M059J (cell line): ENCODE measurements around the gene RPS21. TPM values are rescaled to one million over a fixed set of nuclear protein-coding genes. Genes with fewer than 3 reads are reported as not detected.

Experiments
- DNase-seq: peaks from one replicate; pipeline ENCODE4 v3.0.0-alpha.2; 2012; ENCODE audit warnings: low read depth
- total RNA-seq: library from RNA; depleted of rRNA; stranded (reverse); fragments of >200 nt; shearing (Covaris generic); gene quantifications from 2 replicates; pipeline ENCODE4 v1.2.3, GENCODE V29; 2014; rRNA removed

RPS21 gene
- 1,541 and 2,007 TPM in 2 replicates for total RNA-seq

DNA sequence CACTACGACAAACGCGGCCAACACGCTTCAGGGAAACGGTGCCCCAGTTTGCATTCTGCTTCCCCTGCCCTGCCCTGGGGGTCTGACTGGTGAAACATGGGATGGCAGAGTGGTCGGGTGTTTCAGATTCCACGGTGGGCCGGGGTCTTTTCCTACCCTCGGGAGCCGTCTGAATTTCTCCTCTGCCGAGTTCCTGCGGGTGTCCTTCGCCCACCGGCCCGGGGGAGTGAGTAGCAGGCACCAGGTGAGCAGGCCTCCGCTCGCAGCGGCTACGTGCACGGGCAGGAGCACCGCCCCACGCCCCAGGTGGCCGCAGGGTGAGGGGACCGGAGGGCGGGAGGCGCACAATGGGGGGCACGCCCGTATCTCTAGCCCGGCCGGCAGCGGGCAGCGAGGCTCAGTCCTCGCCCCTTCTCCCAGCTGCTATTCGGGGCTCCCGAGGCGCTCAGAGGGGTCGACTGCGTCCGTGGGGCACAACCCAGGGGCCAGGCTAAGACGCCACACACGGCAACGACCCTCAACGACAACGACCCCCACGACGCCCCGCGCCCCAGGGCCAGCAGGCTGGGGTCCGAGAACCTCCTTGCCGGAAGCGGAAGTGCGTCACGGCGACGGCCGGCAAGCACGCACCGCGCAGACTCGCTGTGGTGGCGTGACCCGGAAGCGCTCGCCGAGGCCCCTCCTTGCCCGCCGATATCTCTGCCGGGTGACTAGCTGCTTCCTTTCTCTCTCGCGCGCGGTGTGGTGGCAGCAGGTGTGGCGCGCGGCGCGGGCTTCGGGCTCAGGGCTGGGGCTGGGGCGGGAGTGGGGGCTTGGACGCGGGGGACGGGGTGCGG, at the start of gene RPS21:
Gene RPS21 (plus strand): TSS at position 721 of the 836 bp plus-strand sequence. CDS start 236 bp downstream, outside the sequence.
- peak; percentile 94 for DNase-seq

DNA sequence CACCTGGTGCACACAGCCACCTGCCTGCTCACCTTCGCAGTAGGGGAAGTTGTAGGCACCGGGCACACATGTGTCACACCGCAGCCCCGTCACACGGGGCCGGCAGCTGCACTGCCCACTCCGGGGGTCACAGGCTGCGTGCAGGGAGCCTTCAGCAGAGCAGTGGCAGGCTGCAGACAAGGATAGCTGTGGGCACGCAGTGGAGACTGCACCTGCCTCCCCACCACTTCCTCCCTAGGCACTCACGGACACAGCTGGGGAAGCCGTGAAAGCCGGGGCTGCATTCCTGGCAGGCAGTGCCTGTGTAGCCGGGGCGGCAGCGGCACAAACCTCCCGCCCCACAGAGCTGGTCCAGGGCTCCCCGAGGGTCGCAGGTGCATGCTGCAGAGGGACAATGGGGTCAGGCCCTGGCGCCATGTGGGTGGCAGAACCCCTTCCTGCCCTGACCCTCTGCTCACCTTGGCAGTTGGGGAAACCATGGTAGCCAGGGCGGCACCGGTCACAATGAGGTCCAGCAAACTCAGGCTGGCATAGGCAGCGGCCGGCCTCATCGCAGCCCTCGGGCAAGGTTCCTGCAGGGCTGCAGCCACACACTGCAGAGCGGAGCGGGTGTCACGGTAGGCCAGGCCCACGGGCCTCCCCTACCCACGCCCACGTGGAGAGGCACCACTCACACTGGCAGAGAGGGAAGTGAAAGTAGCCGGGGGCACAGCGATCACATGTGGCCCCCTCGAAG, 49.2 kb upstream of the RPS21 start:
- no peak for DNase-seq

DNA sequence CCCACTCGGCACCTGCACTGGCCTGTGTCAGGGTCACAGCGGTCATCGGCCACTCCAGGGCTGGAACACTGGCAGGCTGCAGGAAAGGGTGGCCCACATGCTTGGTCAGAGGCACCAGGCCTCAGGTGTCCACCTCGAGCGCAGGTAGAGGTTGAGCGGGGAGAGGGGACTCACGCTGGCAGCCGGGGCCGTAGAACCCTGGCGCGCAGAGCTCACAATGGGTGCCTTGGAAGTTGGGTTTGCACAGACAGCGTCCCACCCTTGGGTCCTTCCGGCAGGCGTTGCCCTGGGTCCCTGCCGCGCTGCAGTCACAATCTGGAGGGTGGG, 48.6 kb upstream of the RPS21 start:
- no peak for DNase-seq

DNA sequence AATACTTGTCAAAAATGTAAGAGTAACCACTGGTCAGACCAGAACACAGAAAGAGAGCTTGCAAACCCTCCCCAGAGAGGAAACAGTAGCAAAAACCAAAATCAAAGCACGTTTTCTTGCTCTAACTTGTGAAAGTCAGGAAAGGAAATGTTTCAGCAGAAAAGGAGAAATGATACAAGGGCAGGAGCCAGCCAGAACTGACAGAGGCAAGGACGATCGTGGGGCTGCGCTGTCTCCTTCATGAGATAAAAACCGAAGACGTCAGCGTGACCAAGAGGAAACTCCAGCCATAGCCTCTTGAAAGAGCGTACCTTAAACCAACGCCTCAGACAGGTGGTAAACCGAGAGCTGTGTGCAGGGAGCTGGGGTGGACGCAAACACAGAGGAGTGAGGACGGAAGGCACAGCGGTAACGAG, 47.2 kb upstream of the RPS21 start:
- no peak for DNase-seq

DNA sequence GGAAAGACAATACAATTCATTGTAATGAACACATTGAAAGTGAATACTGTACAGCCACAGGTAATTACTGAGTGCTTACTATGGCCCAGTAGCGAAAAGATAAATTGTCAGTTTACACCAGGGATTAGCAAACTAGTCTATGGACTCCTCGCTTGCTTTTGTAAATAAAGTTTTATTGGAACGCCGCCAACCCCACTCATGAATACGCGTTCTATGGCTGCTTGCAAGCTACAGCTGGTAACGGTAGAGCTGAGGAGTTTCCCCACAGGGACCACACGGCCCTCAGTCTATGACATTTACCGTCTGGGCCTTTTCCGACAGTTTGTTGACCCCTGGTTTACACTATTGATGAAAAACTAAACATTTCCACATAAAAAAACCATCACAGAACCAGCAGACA, 44.0 kb upstream of the RPS21 start:
- DNase-seq = no peak

DNA sequence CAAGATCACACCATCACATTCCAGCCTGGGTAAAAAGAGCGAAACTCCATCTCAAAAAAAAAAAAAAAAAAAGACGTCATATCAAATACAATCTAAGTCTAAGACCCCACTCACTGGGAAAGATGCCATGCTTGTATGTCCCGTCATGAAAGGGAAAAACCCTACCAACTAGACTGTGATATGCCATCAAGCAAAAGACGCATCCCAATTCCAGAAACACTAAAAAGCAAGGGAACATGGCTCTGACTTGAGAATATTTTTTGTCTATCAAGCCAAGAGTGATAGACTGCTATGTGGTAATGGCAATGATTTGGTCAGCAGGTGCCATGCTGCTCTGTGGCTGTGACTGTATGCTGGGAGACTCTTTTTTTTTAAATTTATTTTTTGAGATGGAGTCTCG, 42.8 kb upstream of the RPS21 start:
- no peak for DNase-seq

DNA sequence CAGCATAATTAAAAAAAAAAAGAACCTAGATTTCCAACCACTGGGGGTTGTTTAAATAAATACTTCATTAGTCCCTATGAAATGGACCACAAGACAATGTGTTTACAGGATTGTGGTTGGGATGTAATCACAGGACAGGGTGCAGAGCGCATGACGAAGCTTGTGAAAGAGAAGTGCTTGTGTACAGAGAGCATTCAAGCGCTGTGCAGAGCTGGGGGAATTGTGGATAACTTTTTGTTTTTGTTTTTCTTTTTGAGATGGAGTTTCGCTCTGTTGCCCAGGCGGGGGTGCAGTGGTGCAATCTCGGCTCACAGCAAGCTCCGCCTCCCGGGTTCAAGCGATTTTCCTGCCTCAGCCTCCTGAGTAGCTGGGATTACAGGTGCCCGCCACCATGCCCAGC, 42.1 kb upstream of the RPS21 start:
- peak; percentile 95 for DNase-seq

DNA sequence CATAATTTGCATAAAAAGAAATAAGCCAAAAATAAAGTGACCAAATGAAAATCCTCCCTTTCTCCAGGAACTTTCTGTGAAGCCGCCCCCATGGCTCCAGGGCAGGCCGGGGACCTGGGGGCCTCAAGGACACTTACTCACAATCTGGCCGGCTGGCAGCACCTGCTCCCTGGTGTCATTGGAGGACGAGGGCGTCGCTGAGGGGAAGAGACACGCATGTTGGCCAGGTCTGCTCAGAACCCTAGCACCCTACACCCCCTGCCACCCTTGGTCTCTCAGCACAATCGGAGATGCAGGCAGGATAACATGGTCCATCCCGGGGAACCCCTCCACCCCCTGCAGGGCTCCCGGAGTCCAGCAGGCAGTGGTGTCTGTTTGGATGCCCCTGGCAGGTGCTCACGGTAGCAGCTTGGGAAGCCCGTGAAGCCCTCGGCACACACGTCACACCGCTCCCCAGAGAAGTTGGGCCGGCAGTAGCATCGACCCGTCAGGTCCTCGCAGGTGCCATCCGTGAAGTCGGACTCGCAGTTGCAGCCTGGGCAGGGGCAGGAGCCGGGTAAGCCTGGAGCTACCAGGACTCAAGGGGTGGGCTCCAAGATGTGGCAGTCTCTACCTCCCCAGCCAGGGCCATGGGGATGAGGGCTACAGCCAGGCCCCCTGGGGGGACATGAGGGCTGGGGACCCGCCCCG, 41.1 kb upstream of the RPS21 start:
- no peak for DNase-seq

DNA sequence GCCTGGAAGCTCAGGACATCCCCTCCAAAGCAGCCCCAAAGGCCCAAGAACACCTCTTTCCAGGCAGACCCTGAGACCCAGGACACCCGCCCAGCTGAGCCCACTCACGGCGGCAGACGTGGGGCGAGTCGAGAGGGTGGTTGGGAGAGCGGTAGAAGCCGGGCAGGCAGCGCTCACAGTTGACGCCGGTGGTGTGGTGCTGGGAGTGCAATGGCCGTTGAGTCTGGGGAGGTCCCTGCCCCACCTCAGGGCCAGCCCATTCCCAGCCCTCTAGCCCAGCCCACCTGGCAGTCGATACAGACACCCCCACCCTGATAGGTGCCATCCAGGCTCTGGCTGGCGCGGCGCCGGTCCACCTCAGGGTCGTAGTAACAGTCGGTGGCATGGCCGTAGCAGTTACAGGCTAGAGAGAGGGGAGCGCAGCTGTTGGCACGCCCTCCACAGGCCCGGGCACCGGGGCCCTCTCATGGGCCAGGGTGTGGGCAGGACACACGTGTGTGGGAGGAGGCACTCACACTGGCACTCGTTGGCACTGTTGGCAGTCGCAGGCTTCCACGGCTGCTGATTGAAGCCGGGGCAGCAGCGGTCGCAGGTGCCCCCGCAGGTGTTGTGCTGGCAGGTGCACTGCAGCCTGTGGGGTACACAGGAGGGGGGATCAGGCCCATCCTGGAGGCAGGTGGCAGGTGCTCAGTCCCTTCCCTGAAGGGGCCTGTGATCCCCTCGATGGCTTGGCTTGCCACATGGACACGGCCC, 40.3 kb upstream of the RPS21 start:
- no peak for DNase-seq

DNA sequence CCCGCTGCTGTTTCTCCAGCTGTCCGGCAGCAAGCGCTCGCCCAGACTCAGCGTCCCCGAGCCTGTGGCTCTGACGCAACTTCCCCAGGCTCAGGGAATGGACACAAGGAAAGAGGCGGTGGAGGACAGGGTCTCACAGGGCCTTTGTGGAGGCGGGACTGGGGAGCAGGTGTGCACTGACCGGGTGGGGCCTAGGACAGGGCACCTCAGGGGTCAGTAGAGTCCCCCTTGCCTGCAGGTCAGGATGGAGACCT, 39.8 kb upstream of the RPS21 start:
- no peak for DNase-seq

DNA sequence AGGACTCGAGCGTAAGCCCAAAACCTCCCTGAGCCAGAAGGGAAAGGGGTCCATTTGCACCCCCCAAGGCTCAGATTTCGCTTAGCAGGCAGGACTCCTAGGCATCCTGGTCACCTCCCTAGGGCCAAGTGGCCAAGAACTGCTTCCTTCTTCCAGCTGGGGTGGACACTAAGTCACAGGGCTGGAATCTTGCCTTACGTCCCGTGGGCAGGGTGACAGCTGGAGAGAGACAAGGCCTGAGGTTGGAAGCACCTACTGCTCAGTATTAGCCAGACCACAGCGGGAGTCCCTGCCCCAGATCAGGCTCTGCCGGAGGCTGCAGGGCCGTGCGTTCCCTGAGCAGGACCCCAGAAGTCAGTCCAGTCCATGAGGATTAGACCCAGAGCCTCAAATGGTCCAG, 39.5 kb upstream of the RPS21 start:
- no peak for DNase-seq

DNA sequence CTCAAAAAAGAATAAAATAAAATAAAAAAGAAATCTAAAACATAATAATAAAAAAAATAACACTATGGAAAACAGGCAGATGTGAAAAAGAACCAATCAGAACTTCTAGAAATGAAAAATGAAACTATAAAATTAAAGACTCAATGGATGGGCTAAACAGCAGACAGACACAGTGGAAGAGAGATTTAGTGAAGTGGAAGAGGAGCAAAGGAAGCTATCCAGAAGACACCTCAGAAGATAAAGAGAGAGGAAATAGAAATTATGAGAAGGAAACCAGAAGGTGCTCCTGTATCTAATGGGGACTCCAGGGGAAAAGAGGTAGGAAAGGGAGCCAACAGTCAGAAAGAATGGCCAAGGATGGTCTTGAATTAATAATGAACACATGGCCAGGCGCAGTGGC, 38.3 kb upstream of the RPS21 start:
- DNase-seq = no peak

DNA sequence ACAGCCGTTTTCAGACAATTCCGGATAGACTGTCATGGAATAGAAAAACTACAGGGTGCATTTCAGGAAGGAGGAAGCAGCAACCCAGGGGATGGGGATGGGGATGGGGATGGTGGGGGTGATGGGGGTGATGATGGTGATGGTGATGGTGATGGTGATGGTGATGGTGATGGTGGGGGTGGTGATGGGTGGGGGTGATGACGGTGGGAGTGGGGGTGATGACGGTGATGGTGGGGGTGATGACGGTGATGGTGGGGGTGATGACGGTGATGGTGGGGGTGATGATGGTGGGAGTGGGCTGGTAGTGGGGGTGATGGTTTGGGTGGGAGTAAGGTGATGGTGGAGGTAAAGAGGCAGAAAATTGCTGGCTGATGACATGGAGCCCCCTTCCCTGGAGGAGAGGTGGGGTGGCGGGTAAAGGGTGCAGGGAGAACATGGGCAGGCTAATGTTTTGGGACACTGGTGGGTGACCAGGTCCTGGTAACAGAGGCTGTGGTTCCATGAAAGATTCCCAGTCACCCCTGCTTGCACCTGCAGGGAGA, 37.3 kb upstream of the RPS21 start:
- DNase-seq = no peak

DNA sequence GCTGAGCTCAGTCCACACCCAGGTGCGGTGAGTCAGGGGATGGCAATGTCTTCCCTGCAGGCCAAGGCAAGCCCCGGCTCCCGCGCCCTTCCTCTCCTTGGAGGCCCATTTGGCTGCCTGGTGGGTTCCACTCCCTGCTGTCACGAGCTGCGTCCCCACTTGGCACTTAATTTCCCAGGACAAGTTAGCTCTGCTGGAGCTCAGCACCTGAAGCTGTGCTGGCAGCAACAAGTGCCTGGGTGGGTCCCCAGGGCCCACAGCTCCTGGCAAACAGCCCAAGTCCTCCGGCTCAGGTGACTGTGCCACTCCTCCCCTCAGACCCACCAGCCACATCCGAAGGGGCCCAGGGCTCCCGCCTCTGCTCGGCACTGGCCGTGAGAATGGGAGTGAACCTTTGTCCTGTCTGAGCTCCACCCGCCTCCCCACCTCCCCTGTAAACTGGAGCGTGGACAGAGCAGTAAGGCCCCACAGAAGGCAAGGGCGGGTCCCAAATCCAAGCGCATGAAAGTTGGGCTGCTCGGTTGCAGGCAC, 36.7 kb upstream of the RPS21 start:
- DNase-seq = peak; percentile 78

DNA sequence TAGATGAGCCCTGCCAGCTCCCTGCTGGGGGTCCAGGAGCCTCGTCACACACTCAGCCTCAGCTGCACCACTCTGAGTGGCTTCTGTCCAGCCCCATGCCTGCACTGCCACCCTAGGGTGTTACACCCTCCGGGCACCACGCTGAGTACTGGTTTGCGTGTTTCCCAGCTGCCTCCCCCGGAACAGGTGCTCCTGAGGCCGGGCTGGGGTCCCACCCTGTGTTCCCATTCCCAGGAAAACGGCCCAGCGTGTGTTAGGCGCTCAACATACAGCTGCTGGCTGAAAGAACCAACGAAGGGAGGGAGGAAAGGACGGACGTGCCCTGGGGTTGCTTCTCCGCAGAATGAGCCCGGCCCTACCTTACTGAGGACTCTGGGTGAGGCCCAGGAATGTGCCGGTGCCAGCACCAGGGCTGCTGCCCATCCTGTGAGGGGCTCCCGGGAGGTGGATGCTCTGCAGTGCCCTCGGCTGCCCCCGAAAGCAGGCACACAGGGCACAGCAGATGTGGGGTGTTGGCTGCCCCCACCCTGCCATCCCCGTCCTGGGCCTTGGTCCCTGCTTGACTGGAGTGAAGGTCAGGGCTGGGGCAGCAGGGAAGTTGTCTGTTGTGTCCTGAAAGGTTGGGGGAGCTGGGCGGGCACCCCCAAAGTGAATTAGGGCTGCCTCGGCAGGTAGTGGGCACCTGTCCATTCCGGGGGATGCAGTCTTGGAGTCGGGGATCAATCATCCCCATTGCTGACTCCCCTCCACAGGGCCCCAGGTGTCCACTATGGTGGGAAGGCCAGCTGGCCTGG, 36.1 kb upstream of the RPS21 start:
- no peak for DNase-seq

DNA sequence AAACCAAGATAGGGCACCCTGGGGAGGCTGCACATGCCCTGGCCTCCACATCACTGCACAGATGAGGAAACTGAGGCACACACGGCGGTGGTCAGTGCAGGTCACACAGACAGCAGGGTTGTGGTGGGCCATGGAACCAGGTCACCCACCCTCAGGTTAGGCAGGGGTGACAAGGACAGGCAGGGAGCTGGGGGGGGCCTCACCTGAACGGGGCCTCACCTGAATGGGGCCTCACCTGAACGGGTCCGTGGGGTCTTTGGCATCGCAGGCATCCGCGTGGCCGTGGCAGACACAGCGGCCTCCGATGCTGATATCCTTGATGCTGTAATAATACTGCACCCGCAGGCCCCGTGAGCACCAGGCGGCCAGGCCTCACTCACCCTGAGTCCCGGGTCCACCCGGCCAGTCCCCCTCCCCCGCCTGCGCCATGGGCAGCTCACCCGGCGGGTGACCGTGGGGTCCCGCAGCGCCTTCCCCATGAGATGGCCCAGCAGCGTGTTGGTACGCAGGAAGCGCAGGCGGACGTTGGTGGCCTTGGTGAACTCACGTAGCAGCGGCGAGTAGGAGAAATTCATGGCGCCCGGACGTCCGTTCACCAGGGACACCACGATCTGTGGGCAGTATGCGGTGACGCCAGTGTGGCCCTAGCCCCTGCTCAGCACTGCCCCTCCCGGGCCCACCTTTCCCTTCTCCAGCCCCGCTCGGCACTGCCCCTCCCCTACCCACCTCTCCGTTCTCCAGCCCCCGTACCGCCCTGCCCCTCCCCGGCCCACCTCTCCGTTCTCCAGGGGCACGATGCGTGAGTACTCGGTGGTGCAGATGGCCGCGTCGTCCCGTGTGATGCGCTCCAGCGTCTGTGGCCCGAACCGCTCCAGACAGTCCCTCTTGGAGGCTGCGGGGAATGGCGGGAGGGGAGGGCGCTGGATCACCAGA, 35.2 kb upstream of the RPS21 start:
- no peak for DNase-seq

DNA sequence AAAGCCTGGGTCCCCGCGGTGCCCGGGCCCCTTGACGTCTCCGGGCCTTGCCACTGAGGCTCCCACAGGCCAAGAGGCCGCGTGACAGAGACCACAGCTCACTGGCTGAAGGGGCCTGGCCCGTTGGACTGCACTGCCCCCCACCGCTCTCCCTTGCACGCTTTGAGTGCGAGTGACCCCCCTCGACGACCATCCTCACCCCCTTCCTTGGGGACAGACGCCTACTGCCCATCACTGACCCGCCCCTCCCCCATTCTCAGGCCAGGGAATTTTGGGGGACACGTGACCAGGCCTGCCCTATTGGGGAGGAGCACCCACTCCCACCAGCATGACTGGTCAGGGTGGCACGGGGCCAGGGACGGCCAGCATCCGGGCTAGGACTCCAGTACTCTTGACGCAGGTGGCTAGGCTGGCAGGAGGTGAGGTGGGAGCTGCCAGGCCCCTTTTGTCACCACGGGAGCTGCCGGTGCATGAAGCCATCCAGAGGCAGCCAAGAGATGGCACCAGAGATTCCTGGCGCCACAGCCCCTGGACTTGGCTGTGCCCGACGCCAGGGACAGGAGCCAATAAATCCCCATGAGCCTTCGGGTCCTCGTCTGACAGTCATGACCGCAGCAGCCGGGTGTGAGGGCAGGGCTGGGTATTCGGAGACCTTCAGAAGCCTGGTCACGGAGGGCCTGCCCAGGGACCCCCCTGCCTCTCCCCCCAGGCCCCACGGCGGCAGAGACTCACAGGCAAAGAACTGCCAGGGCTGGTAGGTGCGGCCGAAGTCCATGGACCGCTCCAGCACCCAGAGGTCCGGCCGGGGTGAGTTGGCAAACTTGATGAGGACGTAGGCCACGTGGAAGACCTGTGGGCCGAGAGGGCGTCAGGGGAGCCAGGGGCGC, 34.3 kb upstream of the RPS21 start:
- DNase-seq = peak; percentile 82

DNA sequence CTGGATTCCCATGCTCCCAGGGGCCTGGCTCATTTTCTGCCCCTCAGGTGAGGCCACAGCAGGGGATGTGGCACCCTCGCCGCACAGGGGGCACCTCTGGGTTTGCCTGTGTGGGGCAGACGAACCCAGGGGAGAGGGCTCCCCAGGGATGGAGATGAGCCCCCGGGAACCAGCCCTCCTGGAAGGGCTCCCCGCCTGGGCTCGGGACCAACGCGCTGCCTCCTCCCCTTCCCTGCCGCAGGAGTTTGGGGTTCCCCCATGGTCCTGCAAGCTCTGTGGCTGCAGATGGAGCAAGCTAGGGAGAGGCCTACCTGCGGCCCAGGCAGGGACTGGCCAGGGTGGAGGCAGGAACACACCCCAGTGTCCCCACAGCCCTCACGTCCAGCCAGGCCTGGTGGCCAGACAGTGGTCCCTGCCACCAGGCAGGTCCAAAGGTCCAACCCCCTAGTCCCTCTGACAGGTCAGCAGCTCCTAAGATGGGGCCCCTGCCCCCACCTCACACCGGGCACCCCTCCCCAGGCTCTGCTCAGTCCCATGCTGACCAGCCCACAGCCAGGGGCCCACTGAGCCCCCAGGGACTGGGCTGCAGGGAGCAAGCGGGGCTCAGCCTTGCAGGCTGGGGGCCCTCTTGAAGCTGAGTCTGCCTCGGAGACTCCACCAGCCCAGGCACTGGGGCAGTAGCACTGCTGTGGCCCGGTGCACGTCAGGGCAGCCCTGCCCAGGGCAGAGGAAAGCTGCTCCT, 33.4 kb upstream of the RPS21 start:
- DNase-seq = no peak
